ENCODE measurements around the gene GJB4.
"Not testable (repeated sequence)": the region's sequence is repeated elsewhere in the genome, so short reads cannot be mapped to it uniquely, and the experiment has no call there.

GJB4 gene

GRCh38 chr1:34792424-34792823 is 32.9 kb downstream of the GJB4 start:
- H3K36me3 ChIP-seq (ENCODE audit: control insufficient read depth in 1 of 2, insufficient read depth in 2 of 2, low read length in 2 of 2), result peaks cover 0 to 14% of the 10 kb centered on the region in 2 donors
- no peak overlapping the region for H3K27ac ChIP-seq (ENCODE audit: low read length)
- no peak overlapping the region for H3K4me3 ChIP-seq (ENCODE audit: low read depth in 1 of 2, low read length in 2 of 2)
- H3K4me1 ChIP-seq (ENCODE audit: control insufficient read depth in 1 of 2, insufficient read depth in 2 of 2, low read length in 2 of 2), result peaks cover 0 to 4% of the 10 kb centered on the region in 2 donors
- peaks cover 9% of the 10 kb centered on the region for H3K27me3 ChIP-seq (ENCODE audit: low read depth, low read length)
- H3K9me3 ChIP-seq (ENCODE audit: control insufficient read depth in 1 of 2, low read length in 2 of 2), result no peaks in the 10 kb centered on the region

GRCh38 chr1:34792868-34793727 is 33.6 kb downstream of the GJB4 start, which contains the start of gene GJA4:
TSS of gene GJA4 (plus strand) at chr1:34792999. CDS start at chr1:34794214, 1,215 bp downstream.
- Histone ChIP-seq H3K4me1 (ENCODE audit: control insufficient read depth in 1 of 2, insufficient read depth in 2 of 2, low read length in 2 of 2) (peaks cover 0 to 4% of the 10 kb centered on the region in 2 donors), H3K4me3 (ENCODE audit: low read depth in 1 of 2, low read length in 2 of 2) (peak within 1 kb of the TSS; percentile 26), H3K27me3 (ENCODE audit: low read depth, low read length) (peaks cover 9% of the 10 kb centered on the region), H3K36me3 (ENCODE audit: control insufficient read depth in 1 of 2, insufficient read depth in 2 of 2, low read length in 2 of 2) (peaks cover 0 to 14% of the 10 kb centered on the region in 2 donors), H3K27ac (ENCODE audit: low read length) (no peak within 1 kb of the TSS), H3K9me3 (ENCODE audit: control insufficient read depth in 1 of 2, low read length in 2 of 2) (no peaks in the 10 kb centered on the region)

GRCh38 chr1:34794001-34794789 is 34.7 kb downstream of the GJB4 start:
- peaks cover 9% of the 10 kb centered on the region for H3K27me3 ChIP-seq (ENCODE audit: low read depth, low read length)
- H3K4me1 ChIP-seq (ENCODE audit: control insufficient read depth in 1 of 2, insufficient read depth in 2 of 2, low read length in 2 of 2), result peaks cover 0 to 4% of the 10 kb centered on the region in 2 donors
- H3K27ac ChIP-seq (ENCODE audit: low read length), result no peak overlapping the region
- H3K4me3 ChIP-seq (ENCODE audit: low read depth in 1 of 2, low read length in 2 of 2), result peak overlapping the region; percentile 26
- H3K36me3 ChIP-seq (ENCODE audit: control insufficient read depth in 1 of 2, insufficient read depth in 2 of 2, low read length in 2 of 2), result peaks cover 0 to 14% of the 10 kb centered on the region in 2 donors
- no peaks in the 10 kb centered on the region for H3K9me3 ChIP-seq (ENCODE audit: control insufficient read depth in 1 of 2, low read length in 2 of 2)

- H3K4me3 ChIP-seq (ENCODE audit: low read depth in 1 of 2, low read length in 2 of 2), result peak overlapping the region in 1 of 2 donors; percentile 30
- no peaks in the 10 kb centered on the region for H3K9me3 ChIP-seq (ENCODE audit: control insufficient read depth in 1 of 2, low read length in 2 of 2)
- peaks cover 0 to 4% of the 10 kb centered on the region in 2 donors for H3K4me1 ChIP-seq (ENCODE audit: control insufficient read depth in 1 of 2, insufficient read depth in 2 of 2, low read length in 2 of 2)
- H3K27ac ChIP-seq (ENCODE audit: low read length), result no peak overlapping the region
- H3K36me3 ChIP-seq (ENCODE audit: control insufficient read depth in 1 of 2, insufficient read depth in 2 of 2, low read length in 2 of 2), result peaks cover 0 to 14% of the 10 kb centered on the region in 2 donors
- peaks cover 9% of the 10 kb centered on the region for H3K27me3 ChIP-seq (ENCODE audit: low read depth, low read length)
Observed at GRCh38 chr1:34794790-34795180, 35.2 kb downstream of the GJB4 start.

- Histone ChIP-seq H3K9me3 (ENCODE audit: control insufficient read depth in 1 of 2, low read length in 2 of 2) (no peaks in the 10 kb centered on the region), H3K4me1 (ENCODE audit: control insufficient read depth in 1 of 2, insufficient read depth in 2 of 2, low read length in 2 of 2) (peaks cover 0 to 4% of the 10 kb centered on the region in 2 donors), H3K4me3 (ENCODE audit: low read depth in 1 of 2, low read length in 2 of 2) (peak overlapping the region; percentile 6 to 17), H3K27me3 (ENCODE audit: low read depth, low read length) (peaks cover 9% of the 10 kb centered on the region), H3K27ac (ENCODE audit: low read length) (no peak overlapping the region), H3K36me3 (ENCODE audit: control insufficient read depth in 1 of 2, insufficient read depth in 2 of 2, low read length in 2 of 2) (peaks cover 0 to 14% of the 10 kb centered on the region in 2 donors)
Observed at GRCh38 chr1:34795916-34796315, 36.4 kb downstream of the GJB4 start.

GRCh38 chr1:34796990-34797389 is 37.5 kb downstream of the GJB4 start:
- H3K4me1 ChIP-seq (ENCODE audit: control insufficient read depth in 1 of 2, insufficient read depth in 2 of 2, low read length in 2 of 2), result peaks cover 0 to 4% of the 10 kb centered on the region in 2 donors
- H3K36me3 ChIP-seq (ENCODE audit: control insufficient read depth in 1 of 2, insufficient read depth in 2 of 2, low read length in 2 of 2), result peaks cover 0 to 14% of the 10 kb centered on the region in 2 donors
- H3K4me3 ChIP-seq (ENCODE audit: low read depth in 1 of 2, low read length in 2 of 2), result no peak overlapping the region
- peaks cover 6% of the 10 kb centered on the region for H3K27me3 ChIP-seq (ENCODE audit: low read depth, low read length)
- no peak overlapping the region for H3K27ac ChIP-seq (ENCODE audit: low read length)
- H3K9me3 ChIP-seq (ENCODE audit: control insufficient read depth in 1 of 2, low read length in 2 of 2), result no peaks in the 10 kb centered on the region

- H3K27ac ChIP-seq (ENCODE audit: low read length), result no peak overlapping the region
- H3K4me3 ChIP-seq (ENCODE audit: low read depth in 1 of 2, low read length in 2 of 2), result no peak overlapping the region
- H3K36me3 ChIP-seq (ENCODE audit: control insufficient read depth in 1 of 2, insufficient read depth in 2 of 2, low read length in 2 of 2), result peaks cover 0 to 5% of the 10 kb centered on the region in 2 donors
- no peaks in the 10 kb centered on the region for H3K27me3 ChIP-seq (ENCODE audit: low read depth, low read length)
- no peaks in the 10 kb centered on the region for H3K9me3 ChIP-seq (ENCODE audit: control insufficient read depth in 1 of 2, low read length in 2 of 2)
- no peaks in the 10 kb centered on the region for H3K4me1 ChIP-seq (ENCODE audit: control insufficient read depth in 1 of 2, insufficient read depth in 2 of 2, low read length in 2 of 2)
Observed at GRCh38 chr1:34800214-34800613, 40.7 kb downstream of the GJB4 start.

- H3K27ac ChIP-seq (ENCODE audit: low read length), result no peak overlapping the region
- H3K4me1 ChIP-seq (ENCODE audit: control insufficient read depth in 1 of 2, insufficient read depth in 2 of 2, low read length in 2 of 2), result no peaks in the 10 kb centered on the region
- peaks cover 0 to 5% of the 10 kb centered on the region in 2 donors for H3K36me3 ChIP-seq (ENCODE audit: control insufficient read depth in 1 of 2, insufficient read depth in 2 of 2, low read length in 2 of 2)
- no peak overlapping the region for H3K4me3 ChIP-seq (ENCODE audit: low read depth in 1 of 2, low read length in 2 of 2)
- no peaks in the 10 kb centered on the region for H3K9me3 ChIP-seq (ENCODE audit: control insufficient read depth in 1 of 2, low read length in 2 of 2)
- no peaks in the 10 kb centered on the region for H3K27me3 ChIP-seq (ENCODE audit: low read depth, low read length)
Observed at GRCh38 chr1:34803770-34804169, 44.2 kb downstream of the GJB4 start.

- Histone ChIP-seq H3K27me3 (ENCODE audit: low read depth, low read length) (no peaks in the 10 kb centered on the region), H3K4me3 (ENCODE audit: low read depth in 1 of 2, low read length in 2 of 2) (no peak overlapping the region)
Observed at GRCh38 chr1:34806396-34806795, 46.9 kb downstream of the GJB4 start.

GRCh38 chr1:34808051-34808810 is 48.7 kb downstream of the GJB4 start:
- Histone ChIP-seq H3K27ac (ENCODE audit: low read length) (no peak overlapping the region), H3K4me3 (ENCODE audit: low read depth in 1 of 2, low read length in 2 of 2) (no peak overlapping the region), H3K27me3 (ENCODE audit: low read depth, low read length) (no peaks in the 10 kb centered on the region), H3K36me3 (ENCODE audit: control insufficient read depth in 1 of 2, insufficient read depth in 2 of 2, low read length in 2 of 2) (peaks cover 0 to 5% of the 10 kb centered on the region in 2 donors), H3K9me3 (ENCODE audit: control insufficient read depth in 1 of 2, low read length in 2 of 2) (no peaks in the 10 kb centered on the region), H3K4me1 (ENCODE audit: control insufficient read depth in 1 of 2, insufficient read depth in 2 of 2, low read length in 2 of 2) (no peaks in the 10 kb centered on the region)

More at GRCh38 chr1:34806396-34806795, 46.9 kb downstream of the GJB4 start:
- Histone ChIP-seq H3K4me1 (ENCODE audit: control insufficient read depth in 1 of 2, insufficient read depth in 2 of 2, low read length in 2 of 2) (no peaks in the 10 kb centered on the region), H3K9me3 (ENCODE audit: control insufficient read depth in 1 of 2, low read length in 2 of 2) (no peaks in the 10 kb centered on the region), H3K36me3 (ENCODE audit: control insufficient read depth in 1 of 2, insufficient read depth in 2 of 2, low read length in 2 of 2) (peaks cover 0 to 5% of the 10 kb centered on the region in 2 donors), H3K27ac (ENCODE audit: low read length) (no peak overlapping the region)

- H3K27ac ChIP-seq (ENCODE audit: low read length); H3K9me3 ChIP-seq (ENCODE audit: control insufficient read depth in 1 of 2, low read length in 2 of 2); H3K4me1 ChIP-seq (ENCODE audit: control insufficient read depth in 1 of 2, insufficient read depth in 2 of 2, low read length in 2 of 2); H3K27me3 ChIP-seq (ENCODE audit: low read depth, low read length); H3K36me3 ChIP-seq (ENCODE audit: control insufficient read depth in 1 of 2, insufficient read depth in 2 of 2, low read length in 2 of 2); H3K4me3 ChIP-seq (ENCODE audit: low read depth in 1 of 2, low read length in 2 of 2): not testable (repeated sequence)
Observed at GRCh38 chr1:34810781-34811180, 51.2 kb downstream of the GJB4 start.

Data from muscle layer of duodenum (tissue), 2 donors.